Fibroblast of the aortic adventitia (primary cell): ENCODE data around the gene SOHLH1. TPM values are rescaled to one million over a fixed set of nuclear protein-coding genes. Genes with fewer than 3 reads are reported as not detected.

Experiments
- DNase-seq: peaks from one replicate; pipeline ENCODE4 v3.0.0-alpha.2; 2010; ENCODE audit warnings: low read depth
- H3K4me3 ChIP-seq: 2 replicates; pipeline ENCODE4 v1.5.1; 2011; ENCODE audit warnings: low read depth, mild to moderate bottlenecking, control low read depth, low read length, moderate library complexity
- CTCF ChIP-seq: IDR thresholded peaks from 2 replicates; pipeline ENCODE4 v1.5.1; 2011; ENCODE audit warnings: mild to moderate bottlenecking, low read length, control low read depth, inconsistent platforms; ENCODE audit not compliant: insufficient read depth
- total RNA-seq: library from RNA; depleted of rRNA; stranded (reverse); fragments of >200 nt; gene quantifications from 2 replicates; pipeline ENCODE4 v1.2.3, GENCODE V29; 2012; ENCODE audit warnings: low replicate concordance

Gene SOHLH1
- total RNA-seq, 1 donor = not detected

DNA sequence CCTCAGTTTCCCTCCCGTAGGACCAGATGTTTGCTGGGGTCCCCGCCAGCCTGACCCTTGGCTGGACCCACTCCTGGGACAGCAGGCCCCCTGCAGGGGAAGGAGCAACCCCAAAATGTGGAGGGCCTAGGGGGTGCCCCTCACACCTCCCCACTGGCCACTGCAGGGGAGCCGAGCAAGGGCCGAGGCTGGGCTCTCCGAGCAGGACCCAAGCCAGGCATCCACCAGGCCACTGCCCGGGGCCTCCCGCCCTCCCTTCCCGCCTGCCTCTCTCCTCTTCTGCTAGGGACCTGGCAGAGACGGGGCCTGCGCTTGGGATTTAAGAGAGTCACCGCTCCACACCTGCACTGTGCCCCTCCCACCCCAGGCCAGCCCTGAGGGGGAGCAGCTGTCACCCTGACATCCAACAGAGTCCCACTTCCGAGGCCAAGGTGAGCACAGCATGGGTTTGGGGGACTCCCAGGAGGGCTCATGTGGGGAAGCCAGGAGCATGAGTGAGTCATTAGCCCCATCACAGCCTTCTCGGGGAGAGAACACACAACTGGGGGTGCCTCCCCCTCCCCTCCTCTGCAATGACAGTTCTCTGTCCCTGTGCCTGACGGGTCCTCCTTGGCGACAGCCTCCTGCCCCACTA lies 15.8 kb downstream of the SOHLH1 start:
- no peak for DNase-seq
- TF ChIP-seq CTCF = no peak
- no peak overlapping the region for H3K4me3 ChIP-seq

- H3K4me3 ChIP-seq = no peak overlapping the region
- TF ChIP-seq CTCF = no peak
- no peak for DNase-seq
These were observed 18.1 kb downstream of the SOHLH1 start for GRCh38 chr9:135681161-135681560.

GRCh38 chr9:135680056-135680455 lies 19.2 kb downstream of the SOHLH1 start:
- TF ChIP-seq CTCF = no peak
- no peak overlapping the region for H3K4me3 ChIP-seq
- no peak for DNase-seq

- TF ChIP-seq CTCF = no peak
- H3K4me3 ChIP-seq = no peak overlapping the region
- DNase-seq = no peak
These were observed 20.9 kb downstream of the SOHLH1 start for GRCh38 chr9:135678236-135679017.

DNA sequence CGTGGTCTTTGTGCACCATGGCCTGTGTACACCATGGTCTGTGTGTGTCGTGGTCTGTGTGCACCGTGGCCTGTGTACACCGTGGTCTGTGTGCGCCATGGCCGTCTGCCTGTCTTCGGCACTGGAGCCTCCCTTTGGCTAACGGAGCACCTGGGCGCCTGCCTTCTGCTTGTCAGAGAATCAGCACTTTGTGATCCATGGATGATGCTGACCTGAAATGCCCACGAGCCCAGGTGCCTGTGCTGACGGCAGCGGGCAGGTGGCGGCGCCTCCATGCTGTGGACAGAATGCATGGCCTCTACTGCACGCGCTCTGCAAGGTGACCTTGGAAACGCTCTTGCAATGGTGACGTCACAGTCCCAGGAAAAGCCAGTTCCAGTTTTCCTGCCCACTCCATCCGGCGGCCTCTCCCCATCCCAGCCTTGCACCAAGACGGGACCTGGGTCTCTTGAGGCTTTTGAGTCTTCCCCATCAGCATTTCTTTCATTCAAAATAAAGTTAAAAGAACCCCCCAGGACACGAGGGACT lies 21.6 kb downstream of the SOHLH1 start:
- H3K4me3 ChIP-seq = no peak overlapping the region
- no peak for DNase-seq
- TF ChIP-seq CTCF = no peak

DNA sequence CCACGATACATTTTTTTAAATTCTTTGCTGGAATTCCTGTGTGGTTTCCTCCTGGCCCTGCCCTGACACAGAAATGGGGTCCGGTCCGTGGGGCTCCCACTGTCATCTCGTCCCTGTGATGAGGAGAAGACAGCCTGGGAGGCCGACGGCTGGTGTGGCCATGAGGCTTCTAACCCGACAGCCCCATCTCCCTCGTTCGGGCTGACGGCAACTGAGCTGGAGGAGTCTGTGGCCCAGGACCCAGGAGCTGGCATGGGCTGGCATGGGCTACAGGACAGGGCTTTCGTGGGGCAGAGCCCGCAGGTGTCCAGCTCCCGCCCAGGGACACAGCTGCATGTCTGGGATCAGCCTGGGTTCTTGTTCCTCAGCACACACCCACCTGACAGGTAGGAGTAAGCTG lies 22.4 kb downstream of the SOHLH1 start:
- no peak overlapping the region for H3K4me3 ChIP-seq
- TF ChIP-seq CTCF = no peak
- no peak for DNase-seq
